Lung (tissue), 12 donors: Measurements from ENCODE around the gene PLPPR1. TPM values are rescaled to one million over a fixed set of nuclear protein-coding genes. Genes with fewer than 3 reads are reported as not detected.
A peak's percentile ranks its signal among the peaks of the same experiment; 100 is the strongest.

Experiments
- ATAC-seq: fragments of 200-7000 bp; cut with Tn5 transposase; one replicate; pipeline ENCODE4 v1.9.1; 2020; ENCODE audit warnings: moderate number of reproducible peaks; ENCODE audit not compliant: insufficient read depth, low FRiP score
- DNase-seq, 3 donors: peaks; one replicate each; pipeline ENCODE4 v3.0.0-alpha.2; 2013 to 2017
- H3K27ac ChIP-seq, 2 donors: one replicate each; pipeline ENCODE4 v1.5.1; 2013; ENCODE audit warnings: mild to moderate bottlenecking in 2 of 2, moderate library complexity in 2 of 2, control low read depth in 1 of 2, inconsistent platforms in 1 of 2, low read depth in 1 of 2, low read length in 1 of 2
- H3K27me3 ChIP-seq, 3 donors: one replicate each; pipeline ENCODE4 v1.5.1; 2013; ENCODE audit warnings: low read length in 2 of 3; ENCODE audit not compliant: control insufficient read depth in 3 of 3, insufficient read depth in 3 of 3
- H3K36me3 ChIP-seq, 4 donors: one replicate each; pipeline ENCODE4 v1.5.1; 2013; ENCODE audit warnings: low read length in 4 of 4, mild to moderate bottlenecking in 1 of 4, moderate library complexity in 1 of 4; ENCODE audit not compliant: control insufficient read depth in 4 of 4, insufficient read depth in 4 of 4
- H3K4me1 ChIP-seq, 5 donors: one replicate each; pipeline ENCODE4 v1.5.1; 2013; ENCODE audit warnings: low read length in 5 of 5, mild to moderate bottlenecking in 2 of 5, moderate library complexity in 1 of 5; ENCODE audit not compliant: control insufficient read depth in 5 of 5, insufficient read depth in 5 of 5
- H3K4me3 ChIP-seq: one replicate; pipeline ENCODE4 v1.5.1; 2013; ENCODE audit warnings: mild to moderate bottlenecking, control low read depth, moderate library complexity
- H3K9ac ChIP-seq, 2 donors: one replicate each; pipeline ENCODE4 v1.5.1; 2013; ENCODE audit warnings: low read length in 2 of 2, control low read depth in 1 of 2; ENCODE audit not compliant: insufficient read depth in 1 of 2
- H3K9me3 ChIP-seq, 4 donors: one replicate each; pipeline ENCODE4 v1.5.1; 2013; ENCODE audit warnings: low read length in 3 of 4, mild to moderate bottlenecking in 1 of 4, moderate library complexity in 1 of 4; ENCODE audit not compliant: control insufficient read depth in 4 of 4, insufficient read depth in 3 of 4
- CTCF ChIP-seq: IDR thresholded peaks from 2 replicates; pipeline ENCODE4 v1.5.1; 2012; ENCODE audit warnings: mild to moderate bottlenecking; ENCODE audit errors: control extremely low read depth, extremely low read depth
- WGBS, 2 donors: extraction: QIAGEN DNeasy Blood & Tissue Kit; methylation state at CpG; one replicate each; pipeline ENCODE4 v1.1.7; 2013; 5-methylcytosine and 5-hydroxymethylcytosine counted together
- polyA plus RNA-seq, 2 donors: library from polyadenylated mRNA; stranded (reverse); fragments of 200-250 nt; gene quantifications; one replicate each; pipeline ENCODE4 v1.2.1, GENCODE V29; 2013
- total RNA-seq, 2 donors: library from RNA; depleted of rRNA in 1 of 2; stranded (reverse); fragments of >200 nt in 1 of 2; gene quantifications; one replicate each; pipeline ENCODE4 v1.2.1, GENCODE V29; 2014 to 2021
- donor health status: control.
- donor health status: control.
- donor health status: Bipolar disorder and iron deficiency.
- donor health status: healthy.
- donor health status: DM: yes; HTN: yes; CAD: no.

The PLPPR1 gene
- total and polyA plus RNA-seq, 4 donors = 0.91 to 8.4 (median 3.7) TPM

GRCh38 chr9:101027236-101027635 lies 1.3 kb upstream of the PLPPR1 start:
- Histone ChIP-seq H3K4me3 (no peak overlapping the region), H3K27ac (no peak overlapping the region), H3K9ac (no peak overlapping the region), H3K4me1 (peaks cover 0 to 11% (median 4%) of the 10 kb centered on the region in 5 donors), H3K27me3 (peaks cover 0 to 42% (median 38%) of the 10 kb centered on the region in 3 donors), H3K9me3 (no peaks in the 10 kb centered on the region), H3K36me3 (no peaks in the 10 kb centered on the region)
- ATAC-seq = no peak
- WGBS, 2 donors = 29 to 45% methylated on average over 2 of the region's 2 CpGs
- no peak for TF ChIP-seq CTCF
- no peak for DNase-seq

GRCh38 chr9:101027733-101028345 lies 688 bp upstream of the PLPPR1 start:
- Histone ChIP-seq H3K27ac (no peak overlapping the region), H3K4me1 (peaks cover 0 to 11% (median 4%) of the 10 kb centered on the region in 5 donors), H3K27me3 (peaks cover 0 to 48% (median 41%) of the 10 kb centered on the region in 3 donors), H3K36me3 (no peaks in the 10 kb centered on the region), H3K9ac (no peak overlapping the region), H3K9me3 (no peaks in the 10 kb centered on the region), H3K4me3 (no peak overlapping the region)
- TF ChIP-seq CTCF = no peak
- no peak for ATAC-seq
- DNase-seq = peak in 1 of 3 donors; percentile 4
- WGBS, 2 donors = 17 to 18% methylated on average over 12 of the region's 12 CpGs

GRCh38 chr9:101029315-101030085 lies 973 bp downstream of the PLPPR1 start:
- no peak for TF ChIP-seq CTCF
- Histone ChIP-seq H3K4me3 (no peak overlapping the region), H3K9ac (no peak overlapping the region), H3K27ac (no peak overlapping the region), H3K4me1 (peaks cover 0 to 11% (median 4%) of the 10 kb centered on the region in 5 donors), H3K27me3 (peaks cover 0 to 61% (median 43%) of the 10 kb centered on the region in 3 donors), H3K36me3 (no peaks in the 10 kb centered on the region), H3K9me3 (no peaks in the 10 kb centered on the region)
- ATAC-seq = no peak
- peak in 1 of 3 donors; percentile 4 for DNase-seq
- 5 to 6% methylated on average over 38 of the region's 38 CpGs for WGBS, 2 donors
